GM19043 (cell line): ENCODE data around the gene TRA2B.

Experiments
- ATAC-seq: cut with Tn5 transposase; IDR thresholded peaks from one replicate; pipeline ENCODE4 v1.9.1; 2021; ENCODE audit warnings: low read depth; ENCODE audit not compliant: unreplicated experiment

TRA2B gene

DNA sequence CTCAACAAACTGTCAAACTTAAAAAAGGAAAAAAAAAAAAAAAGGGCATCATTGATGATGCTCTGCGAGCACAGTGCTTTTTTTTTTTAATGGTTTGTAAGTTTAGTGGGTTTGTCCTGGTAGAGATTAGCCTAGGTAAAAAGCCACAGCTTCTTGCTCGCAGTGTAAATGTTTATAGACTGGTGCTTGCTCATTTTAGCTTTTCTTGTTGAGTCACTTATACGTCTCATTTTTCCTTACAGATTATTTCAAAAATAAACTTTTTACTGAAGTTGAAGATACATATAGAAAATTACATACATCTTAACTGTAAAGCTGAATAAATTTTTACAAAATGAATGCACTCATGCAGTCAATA lies 16.5 kb upstream of the TRA2B start:
- ATAC-seq = no peak

DNA sequence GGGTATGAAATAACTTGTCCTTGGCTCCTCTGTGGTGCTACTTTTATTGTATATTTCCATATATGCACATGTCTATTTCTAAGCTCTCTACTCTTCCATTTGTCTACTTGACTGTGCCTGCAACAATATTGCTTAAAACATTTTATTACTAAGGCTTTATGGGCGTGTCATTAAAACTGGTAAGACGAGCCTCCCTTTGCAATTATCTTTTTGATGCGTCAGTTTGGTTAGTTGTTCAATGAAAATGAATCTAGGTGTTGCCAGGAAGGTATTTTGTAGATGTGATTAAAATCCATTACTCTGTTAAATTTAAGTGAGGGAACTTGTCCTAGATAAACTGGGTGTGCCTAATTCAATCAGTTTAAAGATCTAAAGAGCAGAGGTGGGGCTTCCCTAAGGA lies 12.9 kb upstream of the TRA2B start:
- ATAC-seq = no peak

DNA sequence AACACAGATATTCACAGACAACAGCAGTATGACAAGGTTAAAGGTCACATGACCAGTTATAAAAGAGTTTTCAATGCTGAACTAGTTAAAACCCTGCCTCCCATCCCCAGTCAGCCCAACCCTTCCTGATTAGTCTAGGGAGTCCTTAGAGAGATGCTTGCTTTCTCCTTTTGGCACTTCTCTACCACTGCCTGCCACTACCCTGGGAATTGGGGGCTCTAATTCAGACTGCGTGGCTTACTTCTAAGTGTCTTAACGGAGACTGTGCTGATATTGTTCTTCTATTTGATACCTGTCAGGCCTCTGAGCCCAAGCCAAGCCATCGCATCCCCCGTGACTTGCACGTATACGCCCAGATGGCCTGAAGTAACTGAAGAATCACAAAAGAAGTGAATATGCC lies 11.7 kb upstream of the TRA2B start:
- ATAC-seq = no peak

DNA sequence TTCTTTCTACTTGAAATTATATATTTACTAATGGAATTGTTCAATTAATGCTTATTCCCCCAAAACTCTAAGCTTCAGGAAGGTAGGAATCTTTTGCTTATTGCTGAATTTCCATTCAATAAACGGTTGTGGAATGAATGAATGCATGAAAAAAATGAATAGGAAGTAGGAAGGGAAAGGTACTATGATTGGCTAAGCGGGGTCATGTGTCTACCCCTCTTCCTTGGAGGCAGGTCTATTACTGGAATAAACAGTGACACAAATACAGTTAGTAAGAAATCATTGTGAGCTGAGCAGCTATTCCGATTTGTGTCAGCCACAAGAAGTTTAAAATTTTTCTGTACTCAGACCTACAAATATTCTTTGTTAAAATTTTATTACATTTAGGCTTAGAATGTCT lies 10.5 kb upstream of the TRA2B start:
- ATAC-seq = no peak

DNA sequence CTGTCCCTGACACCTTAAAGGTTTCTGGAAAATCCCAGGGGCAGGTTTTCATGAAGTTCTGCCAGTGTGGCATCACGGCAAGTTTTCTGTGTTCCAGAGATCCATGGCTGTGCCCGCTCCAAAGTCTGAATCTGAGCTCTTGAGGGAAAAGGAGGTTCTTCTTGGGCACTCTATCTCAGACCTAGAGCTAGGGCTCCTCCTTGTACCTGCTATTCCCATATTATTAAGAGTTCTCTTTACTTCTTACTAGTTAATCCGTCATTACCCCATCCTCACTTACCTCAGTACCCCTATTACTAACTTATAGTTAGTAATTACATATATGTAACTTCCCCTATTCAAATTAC lies 5.9 kb upstream of the TRA2B start:
- peak; percentile 12 for ATAC-seq

DNA sequence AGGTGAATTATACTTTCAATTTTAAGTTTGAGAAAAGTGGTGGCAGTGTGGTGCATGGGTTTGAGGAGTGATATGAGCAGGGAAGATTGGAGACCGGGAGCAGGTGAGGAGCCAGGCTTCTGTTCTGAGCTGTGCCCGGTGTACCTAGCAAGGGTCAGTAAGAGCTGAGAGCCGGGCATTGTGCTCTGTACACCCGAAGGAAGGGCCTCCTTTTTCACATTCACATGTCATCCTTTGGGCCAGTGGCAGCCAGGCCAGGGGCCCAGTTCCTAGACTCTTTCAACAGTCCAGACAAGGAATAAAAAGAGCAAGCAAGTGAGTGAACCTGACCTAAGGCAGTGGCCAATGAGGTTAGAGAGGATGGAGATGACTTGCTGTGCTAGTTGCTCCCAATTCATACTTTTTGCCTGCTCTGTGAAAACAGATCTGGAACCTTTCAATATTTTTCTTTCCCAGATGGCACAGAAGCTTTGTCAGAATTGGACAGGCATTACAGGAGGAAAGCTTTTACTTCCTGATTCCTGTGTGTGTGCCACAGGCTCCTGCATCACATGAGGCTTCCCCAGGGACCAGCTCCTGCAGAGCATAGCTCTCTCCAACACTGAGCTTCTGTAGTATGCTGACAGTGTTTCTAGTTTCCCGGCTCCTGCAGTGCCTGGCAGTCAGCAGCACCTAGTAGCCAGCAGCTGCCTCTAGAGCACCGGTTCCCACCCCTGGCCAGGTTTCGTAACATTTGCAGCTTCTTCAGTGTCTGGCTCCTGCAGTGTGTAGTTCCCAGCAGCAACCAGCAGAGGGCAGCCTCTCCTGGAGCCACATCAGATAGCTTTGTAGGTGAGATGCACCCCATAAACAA lies 5.3 kb upstream of the TRA2B start:
- ATAC-seq = peak; percentile 93

DNA sequence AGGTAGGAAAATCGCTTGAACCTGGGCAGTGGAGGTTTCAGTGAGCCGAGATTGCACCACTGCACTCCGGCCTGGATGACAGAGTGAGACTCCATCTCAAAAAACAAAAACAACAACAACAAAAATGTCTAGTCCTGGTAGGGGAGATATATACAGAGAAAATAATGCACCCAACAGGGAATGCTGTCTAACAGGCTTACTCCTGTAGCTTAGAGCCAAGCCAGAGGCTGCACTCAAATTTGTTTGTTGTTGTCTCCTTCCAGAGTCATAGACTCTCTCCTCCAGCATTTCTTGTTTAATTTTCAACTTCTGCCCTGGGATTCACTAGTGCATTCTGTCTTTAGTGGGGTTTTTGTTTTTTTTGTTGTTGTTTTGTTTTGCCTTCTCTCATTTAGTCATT lies 4.6 kb upstream of the TRA2B start:
- ATAC-seq = no peak

DNA sequence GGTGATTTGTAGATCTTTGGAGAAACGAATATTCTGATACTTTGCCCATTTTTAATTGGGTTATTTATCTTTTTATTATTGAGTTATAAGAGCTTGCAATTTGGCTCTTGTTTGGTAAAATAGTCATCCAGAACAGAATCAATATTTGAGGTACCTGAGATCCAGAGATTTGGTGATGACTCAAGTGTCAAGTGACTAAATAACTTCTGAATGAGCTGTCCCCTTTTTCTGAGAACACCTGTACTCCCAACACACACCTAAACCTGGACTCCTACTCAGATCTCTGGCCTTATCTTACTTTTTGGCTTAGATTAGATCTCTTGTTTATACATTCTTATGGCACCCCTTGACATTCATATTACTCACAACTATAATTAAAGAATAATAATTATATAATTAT lies 3.1 kb upstream of the TRA2B start:
- ATAC-seq = no peak

DNA sequence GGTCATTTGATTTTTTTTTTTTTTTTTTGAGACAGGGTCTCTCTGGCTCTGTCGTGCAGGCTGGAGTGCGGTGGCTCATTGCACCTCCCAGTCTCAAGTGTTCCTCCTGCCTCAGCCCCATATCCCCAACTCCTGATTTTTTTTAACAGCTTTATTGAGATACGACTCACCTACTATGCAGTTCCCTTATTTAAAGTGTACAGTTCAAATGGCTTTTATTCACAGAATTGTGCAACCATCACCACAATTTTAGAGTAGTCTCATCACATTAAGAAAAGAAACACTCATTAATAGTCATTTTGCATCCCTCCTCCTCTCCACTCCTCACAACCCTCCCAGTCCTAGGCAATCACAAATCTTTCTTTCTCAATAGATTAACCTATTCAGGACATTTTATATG lies 1.9 kb upstream of the TRA2B start:
- no peak for ATAC-seq

DNA sequence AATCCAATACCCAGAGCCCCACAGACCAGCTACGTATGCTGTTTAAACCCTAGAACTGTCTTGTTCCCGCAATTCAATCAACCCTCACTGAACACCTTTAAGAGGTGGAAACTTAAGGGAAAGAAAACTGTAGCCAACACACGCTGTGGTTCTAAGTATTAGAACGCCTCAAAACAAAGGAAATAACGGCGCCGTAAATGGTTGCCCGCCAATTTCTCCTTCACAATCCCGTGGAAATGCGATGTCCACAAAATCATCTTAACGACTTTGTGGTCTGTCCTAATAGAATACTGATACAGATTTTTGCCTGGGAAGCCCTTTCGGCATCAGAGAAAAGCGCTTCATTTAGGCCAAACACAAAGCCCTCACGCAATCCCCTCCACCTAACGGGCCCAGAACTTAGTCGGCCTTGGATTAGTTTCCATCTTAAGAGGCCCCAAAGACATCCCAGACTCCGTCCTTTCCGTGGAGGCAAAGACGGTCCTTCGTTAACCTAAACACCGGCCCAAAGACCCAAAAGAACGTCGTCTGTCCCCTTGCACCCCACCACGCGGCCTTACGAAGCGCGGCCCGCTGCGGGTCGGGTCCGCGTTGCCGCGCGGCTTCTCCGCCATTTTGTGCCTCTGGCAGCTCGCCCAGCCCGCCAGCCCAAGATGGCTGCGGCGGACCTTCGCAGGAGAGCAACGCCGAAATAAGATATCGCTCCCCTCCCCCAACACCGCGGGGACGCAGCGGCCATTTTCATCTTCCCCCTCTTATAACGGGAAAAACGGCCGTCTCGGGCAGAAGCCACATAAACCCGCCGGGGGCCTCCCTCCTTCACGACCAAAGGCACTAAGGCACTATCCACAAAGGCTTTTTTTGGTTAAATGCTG lies 763 bp downstream of the TRA2B start:
- peak; percentile 35 for ATAC-seq

DNA sequence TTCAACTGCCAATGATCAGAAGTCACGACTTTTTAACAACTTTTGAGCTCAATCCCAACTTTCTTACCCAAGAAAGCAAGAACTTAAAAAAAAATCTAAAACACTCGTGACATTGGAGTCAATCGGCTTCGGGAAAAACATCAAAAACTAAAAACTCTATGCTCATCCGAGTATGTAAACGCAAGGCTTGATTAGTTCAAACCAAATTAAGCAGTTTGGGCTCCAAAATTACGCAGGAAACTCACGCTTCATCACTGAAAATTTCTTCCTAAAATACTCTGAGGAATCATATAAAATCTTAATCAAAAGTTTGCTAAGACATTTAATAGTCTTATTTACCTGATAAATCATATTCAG lies 1.6 kb downstream of the TRA2B start:
- ATAC-seq = no peak

DNA sequence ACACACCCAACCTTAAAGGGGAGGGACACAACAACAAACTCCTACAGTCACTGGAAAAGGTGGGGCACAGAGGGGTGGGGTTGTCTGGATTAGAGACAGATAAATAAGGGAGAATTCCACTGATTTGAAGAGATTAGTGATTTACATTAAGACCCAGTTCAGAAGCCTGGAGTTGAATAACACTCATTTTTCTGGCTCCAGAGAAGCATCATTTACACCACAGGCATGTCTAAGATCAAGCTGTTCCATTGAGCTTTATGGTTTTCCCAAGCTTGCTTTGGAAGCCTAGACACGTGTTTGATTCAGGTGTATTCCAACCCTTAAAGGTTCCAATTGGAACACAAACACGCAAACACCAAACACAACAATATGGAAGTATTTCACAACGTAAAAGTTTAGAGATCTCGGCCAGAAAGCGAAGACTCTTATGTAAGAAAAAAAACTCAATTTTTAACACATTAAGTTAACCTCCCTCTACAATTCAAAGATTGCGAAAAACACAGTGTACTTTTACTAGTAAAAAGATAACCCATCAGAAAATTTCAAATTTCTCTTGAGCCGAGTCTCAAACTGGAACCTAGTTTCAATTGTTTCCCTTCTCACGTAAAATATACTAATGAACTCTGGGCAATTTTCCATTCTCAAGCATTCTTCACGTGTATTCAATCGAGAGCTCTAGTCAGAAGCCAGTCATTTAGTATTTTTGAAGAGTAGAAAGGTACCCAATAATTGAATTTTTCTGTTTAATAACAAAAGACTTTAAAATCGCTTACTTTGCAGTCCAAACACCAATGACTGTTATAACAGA lies 2.1 kb downstream of the TRA2B start:
- ATAC-seq = no peak

DNA sequence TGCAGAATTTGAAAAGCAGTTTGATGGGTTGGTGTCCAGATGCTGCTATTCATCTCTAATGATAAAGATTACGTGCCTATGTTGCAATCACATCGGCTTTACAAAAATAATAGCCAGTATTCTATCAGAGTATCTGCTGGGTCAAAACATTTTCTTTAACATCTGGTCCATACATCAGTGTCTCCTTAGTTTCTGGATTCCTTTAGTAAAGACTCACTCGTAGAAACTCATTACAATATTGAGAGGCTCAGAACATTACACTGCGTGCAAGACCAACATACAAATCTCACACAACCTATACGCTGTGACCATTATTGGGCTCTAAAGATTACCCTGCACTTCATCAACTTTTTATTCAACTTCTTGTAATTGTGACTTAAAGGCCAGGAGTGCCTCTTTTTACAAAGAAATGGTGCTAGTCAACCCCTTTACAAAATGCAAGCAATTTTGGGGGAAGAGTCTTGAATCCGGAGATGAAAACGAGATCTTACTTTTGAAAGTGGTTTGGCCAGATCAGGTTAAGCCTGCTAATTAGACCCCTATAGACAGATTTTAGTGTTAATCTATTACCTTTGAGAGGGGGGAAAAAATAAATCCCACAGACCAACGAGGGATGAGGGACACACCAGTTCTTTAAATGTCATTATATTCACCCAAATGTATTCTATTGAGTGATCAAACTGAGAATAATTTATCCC lies 2.9 kb downstream of the TRA2B start:
- ATAC-seq = no peak

DNA sequence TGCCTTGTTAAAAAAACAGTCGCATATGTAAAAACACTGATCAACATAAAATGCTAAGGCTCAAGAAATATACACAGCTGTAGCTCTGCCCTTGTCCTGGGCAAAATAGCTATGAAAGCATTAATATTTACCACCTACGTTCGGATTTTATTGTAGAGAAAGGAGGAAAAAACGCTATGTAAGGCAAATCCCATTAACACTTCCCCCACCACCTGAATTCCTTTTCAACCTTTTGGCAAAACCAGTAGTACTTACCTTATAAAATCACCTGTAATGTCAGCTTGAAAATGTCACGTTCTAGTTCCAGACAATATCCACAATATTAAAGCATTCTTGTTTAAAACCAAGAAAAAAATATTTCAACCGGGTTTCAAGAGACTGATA lies 3.6 kb downstream of the TRA2B start:
- no peak for ATAC-seq

DNA sequence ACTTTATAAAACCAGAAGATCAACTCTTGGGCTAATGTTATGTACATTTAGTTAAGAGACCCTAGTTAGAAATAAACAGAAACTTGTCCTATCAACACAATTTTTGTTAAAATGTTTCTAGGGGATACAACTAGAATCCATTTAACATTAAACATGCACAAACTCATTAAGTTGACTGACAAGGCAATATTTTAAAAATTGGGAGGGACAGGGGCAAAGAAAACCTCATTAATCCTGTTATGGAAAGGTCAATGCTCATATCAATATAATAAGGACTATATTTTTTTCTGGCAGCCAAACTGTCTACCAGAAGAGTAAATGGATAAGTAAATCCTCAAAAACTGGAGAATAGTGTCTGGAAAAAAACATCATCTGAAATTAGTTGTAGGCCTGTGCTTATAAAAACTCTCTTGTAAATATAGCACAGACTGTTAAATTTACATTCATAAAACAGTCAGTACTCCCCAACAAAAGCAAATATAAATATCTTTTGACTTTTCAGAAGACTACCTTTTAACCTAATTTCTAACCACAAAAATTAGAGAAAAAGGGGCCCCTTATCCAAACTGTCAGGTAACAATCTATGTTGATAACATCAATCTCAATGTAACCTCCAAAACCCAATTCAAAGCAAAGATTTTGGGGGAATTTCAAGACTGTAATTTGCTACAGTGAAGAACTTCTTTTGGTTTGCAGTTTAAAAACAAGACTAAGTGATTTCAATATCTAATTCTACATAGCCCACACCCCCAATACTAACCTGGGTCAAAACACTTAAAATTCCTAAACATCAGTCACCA lies 4.2 kb downstream of the TRA2B start:
- ATAC-seq = no peak

DNA sequence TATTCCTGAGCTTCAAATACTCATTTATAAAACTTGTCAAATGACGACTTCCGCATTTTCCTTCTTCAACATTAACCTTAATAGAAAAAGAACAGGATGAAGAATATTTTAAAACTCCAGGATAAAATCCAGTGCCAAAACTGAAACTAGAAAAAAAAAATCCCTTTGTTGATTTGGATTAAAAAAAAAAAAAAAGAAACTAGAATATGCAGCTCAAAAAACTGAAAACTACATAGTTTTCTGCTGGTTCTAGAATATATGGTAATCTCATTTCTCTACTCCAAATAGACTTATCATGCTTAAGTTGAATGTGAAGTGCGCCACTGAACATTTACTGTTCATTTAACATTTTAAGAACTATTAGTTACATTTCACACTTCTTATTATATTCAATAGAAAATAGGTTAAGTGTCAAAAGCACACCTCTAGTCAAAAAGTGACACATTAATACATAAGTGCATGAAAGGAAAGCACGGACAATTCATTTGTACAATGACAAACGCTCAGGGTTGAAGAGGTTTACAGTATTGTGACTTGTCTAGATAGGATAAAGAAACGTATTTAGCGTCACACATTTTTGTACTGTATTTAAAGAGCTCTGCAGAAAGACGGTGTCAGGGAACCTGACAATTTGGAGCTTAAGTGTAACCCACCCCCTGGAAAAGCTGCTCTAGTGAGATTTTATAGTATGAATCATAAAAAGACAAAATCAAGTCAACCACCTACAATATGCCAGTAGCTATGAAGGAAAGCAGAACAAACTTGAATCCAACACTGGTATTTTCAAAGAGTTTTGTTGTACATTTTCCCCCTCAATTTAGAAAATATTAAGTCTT lies 5.8 kb downstream of the TRA2B start:
- ATAC-seq = no peak

DNA sequence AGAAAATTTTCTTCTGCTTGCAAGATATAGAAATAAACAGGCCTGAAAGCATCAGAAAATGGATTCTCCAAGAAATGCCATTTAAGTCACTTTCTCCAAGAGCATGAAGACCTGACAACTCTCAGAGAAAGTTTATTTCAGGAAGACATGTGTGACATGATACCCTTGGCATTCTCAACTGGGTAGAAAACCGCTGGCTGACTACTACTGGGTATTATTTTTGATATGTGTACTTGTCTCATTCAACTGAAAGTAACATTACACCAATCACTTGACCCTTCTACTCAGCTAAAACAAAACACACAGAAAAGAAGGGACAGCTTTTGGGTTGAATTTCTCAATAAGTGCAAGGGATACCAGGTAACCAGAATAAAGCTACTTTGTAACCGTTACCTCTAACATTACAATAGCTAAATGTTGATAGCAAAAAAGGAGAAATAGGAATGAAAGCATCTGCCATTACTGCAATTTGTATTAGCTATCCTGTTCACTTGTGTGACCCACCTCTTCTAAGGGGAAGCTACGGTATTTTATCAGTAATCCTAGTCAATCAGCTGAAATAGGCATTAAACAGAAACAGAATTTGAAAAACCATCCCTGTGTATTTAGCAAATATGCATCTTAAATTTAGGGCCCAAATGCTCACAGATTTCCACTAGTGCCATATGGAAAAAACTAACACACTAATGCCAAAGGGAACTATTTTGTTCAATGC lies 7.3 kb downstream of the TRA2B start:
- ATAC-seq = no peak
